CD14-positive monocyte (primary cell): ENCODE results near the gene TFEB. TPM values are rescaled to one million over a fixed set of nuclear protein-coding genes. Genes with fewer than 3 reads are reported as not detected.

ENCODE experiments used
- DNase-seq, 3 donors: peaks; one replicate each; pipeline ENCODE4 v3.0.0-alpha.2; 2011 to 2022
- H2AFZ ChIP-seq: 2 replicates; pipeline ENCODE4 v1.6.0; 2012; ENCODE audit warnings: mild to moderate bottlenecking, low read depth, low read length, inconsistent platforms; ENCODE audit not compliant: insufficient read depth, poor library complexity, severe bottlenecking
- H3K27ac ChIP-seq, 2 donors: 1 replicate in 1 of 2; 2 replicates in 1 of 2; pipeline ENCODE4 v1.5.1; 2012 to 2013; ENCODE audit warnings: low read length in 2 of 2, control low read depth in 1 of 2, inconsistent platforms in 1 of 2, low read depth in 1 of 2, mild to moderate bottlenecking in 1 of 2
- H3K27me3 ChIP-seq, 2 donors: one replicate each; pipeline versions ENCODE4 v1.6.0 to v1.6.1; 2011 to 2013; ENCODE audit warnings: low read length in 2 of 2; ENCODE audit not compliant: control insufficient read depth in 2 of 2, insufficient read depth in 2 of 2
- H3K36me3 ChIP-seq, 2 donors: replicated peaks in 1 of 2; 1 replicate in 1 of 2; 2 replicates in 1 of 2; pipeline versions ENCODE4 v1.5.1 to v1.6.1; 2012 to 2013; ENCODE audit warnings: low read length in 2 of 2, control low read depth in 1 of 2, inconsistent platforms in 1 of 2, mild to moderate bottlenecking in 1 of 2; ENCODE audit not compliant: insufficient read depth in 2 of 2, control insufficient read depth in 1 of 2
- H3K4me1 ChIP-seq, 2 donors: 1 replicate in 1 of 2; 2 replicates in 1 of 2; pipeline versions ENCODE4 v1.5.1 to v1.6.1; 2012 to 2013; ENCODE audit warnings: low read length in 2 of 2, control low read depth in 1 of 2, inconsistent platforms in 1 of 2, mild to moderate bottlenecking in 1 of 2, moderate library complexity in 1 of 2; ENCODE audit not compliant: insufficient read depth in 2 of 2, control insufficient read depth in 1 of 2
- H3K4me2 ChIP-seq: replicated peaks from 2 replicates; pipeline ENCODE3; 2012; ENCODE audit warnings: low read length, moderate library complexity, mild to moderate bottlenecking; ENCODE audit not compliant: poor library complexity, severe bottlenecking; ENCODE audit errors: extremely low read depth
- H3K4me3 ChIP-seq, 3 experiments: fragments of 200-600 bp in 1 of 3; sonication (generic) in 1 of 3; replicated peaks in 1 of 3; 1 replicate in 2 of 3; 2 replicates in 1 of 3; pipeline ENCODE4 v1.5.1; 2011 to 2013; ENCODE audit warnings: low read length in 3 of 3, mild to moderate bottlenecking in 3 of 3, control low read depth in 2 of 3, low read depth in 2 of 3, inconsistent platforms in 1 of 3, moderate library complexity in 1 of 3
- H3K79me2 ChIP-seq: 2 replicates; pipeline ENCODE4 v1.6.0; 2012; ENCODE audit warnings: mild to moderate bottlenecking, control low read depth, inconsistent platforms, low read length, moderate library complexity; ENCODE audit not compliant: insufficient read depth
- H3K9ac ChIP-seq: 2 replicates; pipeline ENCODE4 v1.6.0; 2017; ENCODE audit warnings: low read length, mild to moderate bottlenecking; ENCODE audit not compliant: insufficient read depth, poor library complexity, severe bottlenecking
- H3K9me3 ChIP-seq, 2 donors: replicated peaks in 1 of 2; 1 replicate in 1 of 2; 2 replicates in 1 of 2; pipeline versions ENCODE4 v1.5.1 to v1.6.1; 2012 to 2013; ENCODE audit warnings: low read length in 2 of 2, control low read depth in 1 of 2; ENCODE audit not compliant: control insufficient read depth in 1 of 2, insufficient read depth in 1 of 2
- H4K20me1 ChIP-seq: 2 replicates; pipeline ENCODE4 v1.6.0; 2012; ENCODE audit warnings: mild to moderate bottlenecking, low read length, control low read depth, moderate library complexity; ENCODE audit not compliant: insufficient read depth
- H3K27ac Mint-ChIP-seq, 7 donors: one replicate each; pipeline ENCODE4 v1.8.0; 2020; ENCODE audit warnings: mild to moderate bottlenecking in 7 of 7, mixed read lengths in 7 of 7, moderate library complexity in 6 of 7, inconsistent platforms in 2 of 7
- H3K27me3 Mint-ChIP-seq, 3 donors: one replicate each; pipeline ENCODE4 v1.8.0; 2021 to 2022; ENCODE audit warnings: low read depth in 3 of 3, mild to moderate bottlenecking in 3 of 3, mixed read lengths in 3 of 3, moderate library complexity in 3 of 3, inconsistent platforms in 1 of 3
- H3K36me3 Mint-ChIP-seq, 2 donors: one replicate each; pipeline ENCODE4 v1.8.0; 2020; ENCODE audit warnings: mixed read lengths in 2 of 2, inconsistent platforms in 1 of 2, mild to moderate bottlenecking in 1 of 2
- H3K4me1 Mint-ChIP-seq: one replicate; pipeline ENCODE4 v1.8.0; 2020; ENCODE audit warnings: mild to moderate bottlenecking, mixed read lengths
- H3K4me3 Mint-ChIP-seq, 2 donors: one replicate each; pipeline ENCODE4 v1.8.0; 2020; ENCODE audit warnings: mild to moderate bottlenecking in 2 of 2, mixed read lengths in 2 of 2, moderate library complexity in 1 of 2
- H3K9me3 Mint-ChIP-seq, 7 donors: one replicate each; pipeline ENCODE4 v1.8.0; 2020 to 2022; ENCODE audit warnings: mixed read lengths in 7 of 7, mild to moderate bottlenecking in 6 of 7, moderate library complexity in 6 of 7, inconsistent platforms in 2 of 7
- WGBS: methylation state at CpG from one replicate; pipeline ENCODE4 v1.1.5; 2013; ENCODE audit warnings: missing lambda C conversion rate; ENCODE audit not compliant: insufficient coverage; 5-methylcytosine and 5-hydroxymethylcytosine counted together
- intact Hi-C, 2 donors: fragments of 100-400 bp; cut with micrococcal nuclease; formaldehyde crosslinking; loops; one replicate each; pipeline versions ENCODE4 v1.15.0 to v1.15.1; 2023
- polyA plus RNA-seq, 3 donors: library from polyadenylated mRNA; depleted of rRNA in 1 of 3; unstranded in 2 of 3; stranded (reverse) in 1 of 3; fragments of 300-500 nt in 2 of 3; fragments of >200 nt in 1 of 3; fragmentation: Illumina TruSeq in 2 of 3; gene quantifications; 1 replicate in 2 of 3; 2 replicates in 1 of 3; pipeline ENCODE4 v1.2.3, GENCODE V29; 2012 to 2021
- TF ChIP-seq, protein P1 (sequence below): fragments of 200-600 bp; IDR thresholded peaks from one replicate; pipeline ENCODE4 v1.8.0; 2022; ENCODE audit warnings: antibody characterized with exemption, mild to moderate bottlenecking

Gene TFEB
- polyA plus RNA-seq, 3 donors, result 42.6 to 60.0 (median 55.0) TPM

DNA sequence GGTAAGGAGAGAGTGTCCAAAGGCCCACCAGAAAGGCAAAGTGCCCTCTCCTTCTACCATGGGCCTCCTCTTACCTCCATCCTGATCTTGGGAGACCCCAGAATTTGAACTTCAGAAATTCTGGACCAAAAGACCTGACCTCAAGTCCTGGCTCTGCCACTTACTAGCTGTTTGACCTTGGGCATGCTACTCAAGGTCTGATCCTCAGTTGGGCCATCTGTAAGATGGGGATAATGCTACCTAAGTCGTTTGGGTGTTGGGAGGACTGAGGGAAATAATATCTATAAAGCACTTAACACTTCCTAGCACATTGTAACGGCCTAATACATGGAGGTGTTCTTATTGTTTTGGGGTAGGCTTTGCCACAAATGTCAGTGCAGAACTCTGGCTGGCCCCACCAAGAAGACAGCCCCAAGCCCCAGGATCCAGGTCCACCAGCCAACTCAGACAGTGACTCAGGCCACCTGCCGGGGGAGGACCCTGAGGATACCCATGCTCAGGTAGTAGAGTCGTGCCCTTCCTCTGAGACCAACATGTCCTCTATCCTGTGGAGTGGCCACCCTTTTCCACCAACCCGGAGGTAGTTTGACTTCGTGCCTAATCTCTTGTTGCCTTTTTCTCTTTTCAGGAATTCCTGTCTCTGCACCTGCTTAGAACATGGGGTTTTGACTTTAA, 47.8 kb upstream of the TFEB start:
- H3K27me3 ChIP-seq, result peaks cover 0 to 3% of the 10 kb centered on the region in 2 donors
- no peaks in the 10 kb centered on the region for H3K9me3 ChIP-seq
- 95% methylated on average over 3 of the region's 6 CpGs for WGBS
- no peaks in the 10 kb centered on the region for H3K36me3 Mint-ChIP-seq
- no peak overlapping the region for H3K9ac ChIP-seq
- no peak overlapping the region for H3K4me3 Mint-ChIP-seq
- no peaks in the 10 kb centered on the region for H3K36me3 ChIP-seq
- H3K79me2 ChIP-seq, result peaks cover 18% of the 10 kb centered on the region
- no peak overlapping the region for H3K27ac ChIP-seq
- no peak for DNase-seq
- H3K4me2 ChIP-seq, result no peak overlapping the region
- H3K4me1 ChIP-seq, result peaks cover 53 to 77% of the 10 kb centered on the region in 2 donors
- H3K9me3 Mint-ChIP-seq, result no peaks in the 10 kb centered on the region
- no peak overlapping the region for H3K4me3 ChIP-seq
- H3K27ac Mint-ChIP-seq, result peak overlapping the region in 1 of 7 donors; percentile 10
- H3K27me3 Mint-ChIP-seq, result peaks cover 3 to 13% (median 8%) of the 10 kb centered on the region in 3 donors
- H4K20me1 ChIP-seq, result peaks cover 13% of the 10 kb centered on the region
- H3K4me1 Mint-ChIP-seq, result peaks cover 51% of the 10 kb centered on the region
- intact Hi-C loops, result loop anchor here (5.0 to 10.0 kb wide), 4 partner anchors 46 to 432 kb away; partner anchors contain the start of genes MRPS10 (in 1 of the 2), TFEB (in 1 of the 2) and USP49 (in 1 of the 2)
- no peak overlapping the region for H2AFZ ChIP-seq
- TF ChIP-seq, protein P1, sequence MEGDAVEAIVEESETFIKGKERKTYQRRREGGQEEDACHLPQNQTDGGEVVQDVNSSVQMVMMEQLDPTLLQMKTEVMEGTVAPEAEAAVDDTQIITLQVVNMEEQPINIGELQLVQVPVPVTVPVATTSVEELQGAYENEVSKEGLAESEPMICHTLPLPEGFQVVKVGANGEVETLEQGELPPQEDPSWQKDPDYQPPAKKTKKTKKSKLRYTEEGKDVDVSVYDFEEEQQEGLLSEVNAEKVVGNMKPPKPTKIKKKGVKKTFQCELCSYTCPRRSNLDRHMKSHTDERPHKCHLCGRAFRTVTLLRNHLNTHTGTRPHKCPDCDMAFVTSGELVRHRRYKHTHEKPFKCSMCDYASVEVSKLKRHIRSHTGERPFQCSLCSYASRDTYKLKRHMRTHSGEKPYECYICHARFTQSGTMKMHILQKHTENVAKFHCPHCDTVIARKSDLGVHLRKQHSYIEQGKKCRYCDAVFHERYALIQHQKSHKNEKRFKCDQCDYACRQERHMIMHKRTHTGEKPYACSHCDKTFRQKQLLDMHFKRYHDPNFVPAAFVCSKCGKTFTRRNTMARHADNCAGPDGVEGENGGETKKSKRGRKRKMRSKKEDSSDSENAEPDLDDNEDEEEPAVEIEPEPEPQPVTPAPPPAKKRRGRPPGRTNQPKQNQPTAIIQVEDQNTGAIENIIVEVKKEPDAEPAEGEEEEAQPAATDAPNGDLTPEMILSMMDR, result no peak

DNA sequence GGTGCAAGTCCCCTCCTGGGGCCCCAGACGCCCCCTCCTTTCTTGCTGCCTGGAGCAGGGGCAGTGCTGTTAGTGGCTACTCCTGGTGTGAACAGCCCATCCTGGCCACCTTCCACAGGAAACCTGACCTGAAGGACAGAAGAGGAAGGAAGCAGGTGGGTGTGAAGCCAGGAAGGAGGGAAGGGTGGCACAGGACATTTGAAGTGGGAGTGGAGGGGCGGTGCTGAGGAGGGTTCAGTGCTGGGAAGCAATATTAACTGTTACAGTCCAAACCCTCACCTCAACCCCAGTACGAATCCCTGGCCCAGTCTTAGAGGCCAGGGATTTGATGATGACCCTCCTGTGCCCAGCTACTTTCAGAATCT, 45.9 kb upstream of the TFEB start:
- H3K27ac Mint-ChIP-seq, result no peak overlapping the region
- H2AFZ ChIP-seq, result no peak overlapping the region
- H3K27ac ChIP-seq, result no peak overlapping the region
- intact Hi-C loops, result loop anchor here (5.0 to 10.0 kb wide), 4 partner anchors 44 to 433 kb away; partner anchors contain the start of genes MRPS10 (in 1 of the 2), TFEB (in 1 of the 2) and USP49 (in 1 of the 2)
- H3K79me2 ChIP-seq, result peaks cover 7% of the 10 kb centered on the region
- H3K27me3 ChIP-seq, result peaks cover 0 to 3% of the 10 kb centered on the region in 2 donors
- no peak overlapping the region for H3K9ac ChIP-seq
- H3K4me3 Mint-ChIP-seq, result peak overlapping the region; percentile 71 to 85
- peaks cover 3 to 13% (median 6%) of the 10 kb centered on the region in 3 donors for H3K27me3 Mint-ChIP-seq
- peaks cover 13% of the 10 kb centered on the region for H4K20me1 ChIP-seq
- H3K36me3 ChIP-seq, result no peaks in the 10 kb centered on the region
- H3K4me1 ChIP-seq, result peaks cover 69 to 83% of the 10 kb centered on the region in 2 donors
- peak overlapping the region in 1 of 3 experiments; percentile 84 for H3K4me3 ChIP-seq
- no peaks in the 10 kb centered on the region for H3K9me3 Mint-ChIP-seq
- peaks cover 70% of the 10 kb centered on the region for H3K4me1 Mint-ChIP-seq
- peak overlapping the region; percentile 93 for H3K4me2 ChIP-seq
- TF ChIP-seq, protein P1, result no peak
- DNase-seq, result no peak
- WGBS, result 17% methylated on average over 1 of the region's 3 CpGs
- peaks cover 3 to 6% of the 10 kb centered on the region in 2 donors for H3K36me3 Mint-ChIP-seq
- H3K9me3 ChIP-seq, result no peaks in the 10 kb centered on the region
